ENCODE results near the gene GGT5.
A peak's percentile ranks its signal among the peaks of the same experiment; 100 is the strongest.
"Not testable (repeated sequence)": the region's sequence is repeated elsewhere in the genome, so short reads cannot be mapped to it uniquely, and the experiment has no call there.

Gene GGT5

DNA sequence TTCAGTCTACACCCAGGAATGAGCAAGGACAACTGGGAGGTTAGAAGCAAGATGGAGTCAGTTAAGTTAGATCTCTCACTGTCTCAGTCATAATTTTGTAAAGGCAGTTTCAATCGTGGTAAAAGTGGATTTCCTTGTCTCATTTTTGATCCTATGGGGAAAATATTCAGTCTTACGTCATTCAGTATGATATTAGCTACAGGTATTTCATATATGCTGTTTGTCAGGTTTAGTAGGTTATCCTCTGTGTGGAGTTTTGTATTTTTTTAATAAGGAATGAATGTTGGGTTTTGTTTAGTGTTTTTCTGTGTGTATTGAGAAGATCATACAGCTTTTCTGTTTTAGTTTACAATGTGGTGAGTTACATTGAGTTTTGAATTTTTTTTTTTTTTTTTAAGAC lies 37.5 kb upstream of the GGT5 start:
- TF ChIP-seq, protein P1, sequence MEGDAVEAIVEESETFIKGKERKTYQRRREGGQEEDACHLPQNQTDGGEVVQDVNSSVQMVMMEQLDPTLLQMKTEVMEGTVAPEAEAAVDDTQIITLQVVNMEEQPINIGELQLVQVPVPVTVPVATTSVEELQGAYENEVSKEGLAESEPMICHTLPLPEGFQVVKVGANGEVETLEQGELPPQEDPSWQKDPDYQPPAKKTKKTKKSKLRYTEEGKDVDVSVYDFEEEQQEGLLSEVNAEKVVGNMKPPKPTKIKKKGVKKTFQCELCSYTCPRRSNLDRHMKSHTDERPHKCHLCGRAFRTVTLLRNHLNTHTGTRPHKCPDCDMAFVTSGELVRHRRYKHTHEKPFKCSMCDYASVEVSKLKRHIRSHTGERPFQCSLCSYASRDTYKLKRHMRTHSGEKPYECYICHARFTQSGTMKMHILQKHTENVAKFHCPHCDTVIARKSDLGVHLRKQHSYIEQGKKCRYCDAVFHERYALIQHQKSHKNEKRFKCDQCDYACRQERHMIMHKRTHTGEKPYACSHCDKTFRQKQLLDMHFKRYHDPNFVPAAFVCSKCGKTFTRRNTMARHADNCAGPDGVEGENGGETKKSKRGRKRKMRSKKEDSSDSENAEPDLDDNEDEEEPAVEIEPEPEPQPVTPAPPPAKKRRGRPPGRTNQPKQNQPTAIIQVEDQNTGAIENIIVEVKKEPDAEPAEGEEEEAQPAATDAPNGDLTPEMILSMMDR (conservative IDR thresholded peaks at IDR 0.05; ENCODE audit: low read depth, low read length) = no peak
- Histone ChIP-seq H3K36me3 (ENCODE audit: insufficient read depth) (no peaks in the 10 kb centered on the region), H3K4me2 (no peak overlapping the region), H2AFZ (ENCODE audit: low read depth) (no peak overlapping the region), H4K20me1 (ENCODE audit: insufficient read depth) (no peaks in the 10 kb centered on the region), H3K9ac (no peak overlapping the region), H3K79me2 (ENCODE audit: insufficient read depth, low read depth) (peaks cover 32% of the 10 kb centered on the region; the same call in 1 of the 2 replicates), H3K4me1 (ENCODE audit: low read depth, poor library complexity, severe bottlenecking) (no peaks in the 10 kb centered on the region), H3K4me3 (IDR thresholded peaks at IDR 0.05; ENCODE audit: insufficient read depth, low read depth, low read length) (no peak overlapping the region), H3K27ac (no peak overlapping the region), H3K27me3 (ENCODE audit: insufficient read depth, low read depth) (no peaks in the 10 kb centered on the region)

DNA sequence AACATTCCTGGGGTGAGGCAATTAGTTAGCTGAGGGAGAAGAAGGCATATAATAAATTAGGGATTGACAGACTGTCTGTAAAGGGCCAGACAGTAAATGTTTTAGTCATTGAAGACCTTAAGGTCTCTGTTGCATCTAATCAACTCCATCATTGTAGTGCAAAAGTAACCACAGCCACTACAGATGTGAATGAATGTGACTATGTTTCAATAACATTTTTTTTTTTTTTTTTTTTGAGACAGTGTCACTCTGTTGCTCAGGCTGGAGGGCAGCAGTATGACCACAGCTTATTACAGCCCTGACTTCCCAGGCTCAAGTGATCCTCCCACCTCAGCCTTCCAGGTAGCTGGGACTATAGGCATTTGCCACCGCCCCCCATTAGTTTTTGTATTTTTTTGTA lies 35.5 kb upstream of the GGT5 start:
- H4K20me1 ChIP-seq (ENCODE audit: insufficient read depth); H3K4me3 ChIP-seq (IDR thresholded peaks at IDR 0.05; ENCODE audit: insufficient read depth, low read depth, low read length); H3K27ac ChIP-seq; H3K27me3 ChIP-seq (ENCODE audit: insufficient read depth, low read depth); H2AFZ ChIP-seq (ENCODE audit: low read depth); H3K9ac ChIP-seq; H3K4me2 ChIP-seq; H3K36me3 ChIP-seq (ENCODE audit: insufficient read depth); H3K4me1 ChIP-seq (ENCODE audit: low read depth, poor library complexity, severe bottlenecking): not testable (repeated sequence)
- peaks cover 37% of the 10 kb centered on the region for H3K79me2 ChIP-seq (ENCODE audit: insufficient read depth, low read depth)

DNA sequence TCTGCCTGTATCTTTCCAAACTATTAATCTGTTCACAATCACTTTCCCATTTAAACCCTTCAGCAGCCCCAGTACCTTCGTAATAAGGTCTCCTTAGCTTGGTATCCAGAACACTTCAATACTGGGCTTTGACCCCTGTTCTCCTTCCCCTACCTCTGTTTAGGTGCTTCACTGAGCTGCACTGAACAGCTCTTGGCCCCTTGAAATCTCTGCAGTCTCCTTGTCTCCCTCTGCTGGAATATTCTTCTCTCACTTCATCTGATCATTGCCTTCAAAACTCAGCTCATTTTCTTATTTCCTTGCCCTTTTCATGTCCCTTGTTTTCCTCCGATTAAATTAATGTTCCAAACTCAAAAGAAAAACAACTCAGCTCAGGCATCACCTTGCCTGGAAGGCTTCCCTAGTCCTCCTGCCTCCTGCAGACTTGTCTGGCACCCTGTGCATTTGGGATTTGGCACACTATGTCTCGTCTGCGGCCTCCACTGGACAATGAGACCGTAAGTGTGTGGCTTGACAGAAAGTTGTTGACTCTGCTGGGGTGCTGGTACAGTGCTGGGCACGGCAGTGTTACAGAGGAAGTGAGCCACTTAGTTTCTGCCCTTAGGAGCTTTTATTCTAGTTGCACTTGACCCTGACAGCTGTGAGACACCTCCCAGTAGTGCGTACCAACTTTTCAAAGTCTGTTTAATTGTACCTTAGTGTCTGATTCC lies 30.0 kb upstream of the GGT5 start:
- Histone ChIP-seq H3K4me2 (peak overlapping the region; percentile 10; the same call in 1 of the 2 replicates), H3K4me1 (ENCODE audit: low read depth, poor library complexity, severe bottlenecking) (peaks cover 37% of the 10 kb centered on the region), H3K79me2 (ENCODE audit: insufficient read depth, low read depth) (peaks cover 53% of the 10 kb centered on the region), H3K27ac (peak overlapping the region; percentile 4; the same call in 1 of the 2 replicates)
- not testable (repeated sequence) for H3K36me3 ChIP-seq (ENCODE audit: insufficient read depth); H3K9ac ChIP-seq; H3K4me3 ChIP-seq (IDR thresholded peaks at IDR 0.05; ENCODE audit: insufficient read depth, low read depth, low read length); H3K27me3 ChIP-seq (ENCODE audit: insufficient read depth, low read depth); H4K20me1 ChIP-seq (ENCODE audit: insufficient read depth); H2AFZ ChIP-seq (ENCODE audit: low read depth)
- TF ChIP-seq, protein P1 (conservative IDR thresholded peaks at IDR 0.05; ENCODE audit: low read depth, low read length) = peak; percentile 40; the same call in 1 of the 2 replicates

- Histone ChIP-seq H3K79me2 (ENCODE audit: insufficient read depth, low read depth) (peaks cover 53% of the 10 kb centered on the region), H3K4me1 (ENCODE audit: low read depth, poor library complexity, severe bottlenecking) (peaks cover 37% of the 10 kb centered on the region)
- not testable (repeated sequence) for H3K27me3 ChIP-seq (ENCODE audit: insufficient read depth, low read depth); H3K9ac ChIP-seq; H3K27ac ChIP-seq; H4K20me1 ChIP-seq (ENCODE audit: insufficient read depth); H2AFZ ChIP-seq (ENCODE audit: low read depth); H3K4me3 ChIP-seq (IDR thresholded peaks at IDR 0.05; ENCODE audit: insufficient read depth, low read depth, low read length); H3K4me2 ChIP-seq; H3K36me3 ChIP-seq (ENCODE audit: insufficient read depth)
These were observed 29.0 kb upstream of the GGT5 start for GRCh38 chr22:24273906-24274305.

DNA sequence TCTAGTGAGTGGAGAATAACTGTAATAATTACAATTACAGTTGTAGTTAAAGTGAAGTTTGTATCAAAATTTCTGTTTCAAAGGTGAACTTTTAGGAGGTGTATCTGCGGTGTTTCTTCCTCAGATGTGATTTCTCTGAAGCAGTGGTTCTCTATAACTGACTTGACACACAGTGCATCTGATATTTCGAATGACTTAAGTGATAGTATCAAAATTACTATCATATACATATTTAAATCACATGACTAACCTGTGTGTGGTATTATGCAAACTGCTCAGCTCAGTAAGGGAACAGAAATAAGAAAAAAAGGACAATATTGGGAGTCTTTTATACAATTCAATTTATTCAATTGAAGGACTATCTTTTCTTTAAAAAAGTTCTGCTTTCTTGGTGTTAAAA lies 28.1 kb upstream of the GGT5 start:
- peaks cover 53% of the 10 kb centered on the region for H3K79me2 ChIP-seq (ENCODE audit: insufficient read depth, low read depth)
- H3K4me1 ChIP-seq (ENCODE audit: low read depth, poor library complexity, severe bottlenecking) = peaks cover 37% of the 10 kb centered on the region
- not testable (repeated sequence) for H3K36me3 ChIP-seq (ENCODE audit: insufficient read depth); H3K4me2 ChIP-seq; H3K9ac ChIP-seq; H3K27ac ChIP-seq; H3K27me3 ChIP-seq (ENCODE audit: insufficient read depth, low read depth); H4K20me1 ChIP-seq (ENCODE audit: insufficient read depth); H3K4me3 ChIP-seq (IDR thresholded peaks at IDR 0.05; ENCODE audit: insufficient read depth, low read depth, low read length); H2AFZ ChIP-seq (ENCODE audit: low read depth)

DNA sequence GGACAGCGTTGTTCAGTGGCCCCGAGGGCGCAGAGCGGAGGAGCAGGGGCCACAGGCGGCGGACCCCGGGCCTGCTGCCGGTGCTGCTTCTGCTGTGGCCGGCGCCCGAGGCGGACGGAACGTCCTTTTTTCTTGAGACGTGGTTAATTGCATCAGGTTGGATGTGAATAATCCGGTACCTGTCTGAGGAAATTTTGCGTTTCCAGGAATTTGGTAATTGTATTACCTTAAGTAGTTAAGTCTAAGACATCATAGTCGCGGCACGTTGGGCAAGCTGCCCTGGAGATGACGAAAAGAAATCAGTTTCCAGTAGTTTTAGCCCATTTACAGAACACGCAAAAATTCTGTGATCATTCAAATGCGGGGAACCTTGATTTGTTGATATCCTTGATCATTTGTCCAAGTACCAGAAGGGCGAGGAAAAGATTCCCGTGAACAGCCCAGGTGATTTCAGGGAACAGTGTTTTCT lies 26.5 kb upstream of the GGT5 start:
- H3K4me3 ChIP-seq (IDR thresholded peaks at IDR 0.05; ENCODE audit: insufficient read depth, low read depth, low read length) = no peak overlapping the region
- H3K4me1 ChIP-seq (ENCODE audit: low read depth, poor library complexity, severe bottlenecking) = peaks cover 37% of the 10 kb centered on the region
- TF ChIP-seq, protein P1 (conservative IDR thresholded peaks at IDR 0.05; ENCODE audit: low read depth, low read length) = no peak
- peak overlapping the region; percentile 82 for H3K27ac ChIP-seq
- peak overlapping the region; percentile 94 for H3K9ac ChIP-seq
- peak overlapping the region; percentile 53 for H3K4me2 ChIP-seq
- peaks cover 48% of the 10 kb centered on the region for H3K79me2 ChIP-seq (ENCODE audit: insufficient read depth, low read depth)
- no peaks in the 10 kb centered on the region for H4K20me1 ChIP-seq (ENCODE audit: insufficient read depth)
- no peaks in the 10 kb centered on the region for H3K27me3 ChIP-seq (ENCODE audit: insufficient read depth, low read depth)
- H3K36me3 ChIP-seq (ENCODE audit: insufficient read depth) = no peaks in the 10 kb centered on the region
- H2AFZ ChIP-seq (ENCODE audit: low read depth) = peak overlapping the region; percentile 93
